MM.1S (cell line): Measurements from ENCODE around the gene RPN2.

Experiments
- DNase-seq: peaks from one replicate; pipeline ENCODE4 v3.0.0-alpha.2; 2015
- H2AFZ ChIP-seq: fragments of 300-600 bp; sonication (generic); 2 replicates; pipeline ENCODE4 v1.6.0; 2016; ENCODE audit warnings: antibody characterized with exemption, low read length
- H3F3A ChIP-seq: fragments of 300-600 bp; sonication (generic); 2 replicates; pipeline ENCODE4 v1.6.1; 2016; ENCODE audit warnings: mild to moderate bottlenecking, antibody characterized with exemption, low read length, moderate library complexity, mixed read lengths; ENCODE audit not compliant: insufficient read depth
- H3K27ac ChIP-seq: fragments of 300-600 bp; sonication (generic); 2 replicates; pipeline ENCODE4 v1.5.1; 2016; ENCODE audit warnings: mild to moderate bottlenecking, low read length
- H3K27me3 ChIP-seq: fragments of 300-600 bp; sonication (generic); replicated peaks from 2 replicates; pipeline ENCODE4 v1.6.0; 2016; ENCODE audit warnings: low read length; ENCODE audit not compliant: insufficient read depth
- H3K36me3 ChIP-seq: fragments of 300-600 bp; sonication (generic); replicated peaks from 2 replicates; pipeline ENCODE4 v1.6.1; 2016; ENCODE audit warnings: mild to moderate bottlenecking, low read length, mixed read lengths; ENCODE audit not compliant: insufficient read depth
- H3K4me1 ChIP-seq: fragments of 300-600 bp; sonication (generic); 2 replicates; pipeline ENCODE4 v1.6.1; 2016; ENCODE audit warnings: low read length, mixed read lengths
- H3K4me2 ChIP-seq: fragments of 300-600 bp; sonication (generic); 2 replicates; pipeline ENCODE4 v1.6.0; 2016; ENCODE audit warnings: low read depth, low read length
- H3K4me3 ChIP-seq: fragments of 300-600 bp; sonication (generic); 2 replicates; pipeline ENCODE4 v1.5.1; 2016; ENCODE audit warnings: low read length, mixed read lengths
- H3K79me2 ChIP-seq: fragments of 300-600 bp; sonication (generic); 2 replicates; pipeline ENCODE4 v1.6.1; 2016; ENCODE audit warnings: mixed run types, low read length, mixed read lengths
- H3K9ac ChIP-seq: fragments of 300-600 bp; sonication (generic); 2 replicates; pipeline ENCODE4 v1.6.1; 2016; ENCODE audit warnings: low read length, mixed read lengths
- H3K9me2 ChIP-seq: fragments of 300-600 bp; sonication (generic); replicated peaks from 2 replicates; pipeline ENCODE4 v1.6.1; 2016; ENCODE audit warnings: mild to moderate bottlenecking, low read length, mixed read lengths; ENCODE audit not compliant: insufficient read depth
- H3K9me3 ChIP-seq: fragments of 300-600 bp; sonication (generic); replicated peaks from 2 replicates; pipeline ENCODE4 v1.6.1; 2016; ENCODE audit warnings: mild to moderate bottlenecking, low read length, mixed read lengths; ENCODE audit not compliant: insufficient read depth
- H4K20me1 ChIP-seq: fragments of 300-600 bp; sonication (generic); 2 replicates; pipeline ENCODE4 v1.6.1; 2016; ENCODE audit warnings: mild to moderate bottlenecking, low read length, moderate library complexity, mixed read lengths; ENCODE audit not compliant: insufficient read depth
- CTCF ChIP-seq: fragments of 300-600 bp; sonication (generic); IDR thresholded peaks from 2 replicates; pipeline ENCODE4 v1.5.1; 2016; ENCODE audit warnings: antibody characterized with exemption, low read length, mixed read lengths
- EZH2 ChIP-seq: fragments of 300-600 bp; sonication (generic); optimal IDR thresholded peaks from 2 replicates; pipeline ENCODE3; 2017; ENCODE audit warnings: low read depth, mild to moderate bottlenecking, antibody characterized with exemption, low read length, mixed read lengths
- EZH2phosphoT487 ChIP-seq: fragments of 300-600 bp; sonication (generic); IDR thresholded peaks from 2 replicates; pipeline ENCODE4 v1.6.1; 2018; ENCODE audit warnings: antibody characterized with exemption, low read length

RPN2 gene

GRCh38 chr20:37201827-37202162 is 22.7 kb downstream of the RPN2 start:
- H3F3A ChIP-seq = no peaks in the 10 kb centered on the region
- H3K9me2 ChIP-seq = no peaks in the 10 kb centered on the region
- H3K79me2 ChIP-seq = peaks cover 92% of the 10 kb centered on the region
- H4K20me1 ChIP-seq = peaks cover 14% of the 10 kb centered on the region
- peaks cover 38% of the 10 kb centered on the region for H3K36me3 ChIP-seq
- no peaks in the 10 kb centered on the region for H3K27me3 ChIP-seq
- no peaks in the 10 kb centered on the region for H3K9me3 ChIP-seq
- TF ChIP-seq EZH2 (no peak), EZH2phosphoT487 (no peak), CTCF (no peak)
- DNase-seq = no peak
- no peak overlapping the region for H3K4me2 ChIP-seq
- no peak overlapping the region for H2AFZ ChIP-seq
- H3K4me3 ChIP-seq = no peak overlapping the region
- no peaks in the 10 kb centered on the region for H3K4me1 ChIP-seq
- H3K27ac ChIP-seq = no peak overlapping the region
- no peak overlapping the region for H3K9ac ChIP-seq

GRCh38 chr20:37202267-37202943 is 23.3 kb downstream of the RPN2 start:
- no peak overlapping the region for H3K4me2 ChIP-seq
- no peak for DNase-seq

GRCh38 chr20:37204056-37204455 is 24.9 kb downstream of the RPN2 start:
- H3K79me2 ChIP-seq = peaks cover 72% of the 10 kb centered on the region
- H3K4me2 ChIP-seq = no peak overlapping the region
- no peak for TF ChIP-seq CTCF
- TF ChIP-seq EZH2 = no peak
- TF ChIP-seq EZH2phosphoT487 = no peak
- H3K27me3 ChIP-seq = no peaks in the 10 kb centered on the region
- peaks cover 33% of the 10 kb centered on the region for H3K36me3 ChIP-seq
- H3K4me3 ChIP-seq = no peak overlapping the region
- no peak overlapping the region for H3K9ac ChIP-seq
- H2AFZ ChIP-seq = no peak overlapping the region
- peaks cover 8% of the 10 kb centered on the region; the same call in 1 of the 2 replicates for H4K20me1 ChIP-seq
- no peaks in the 10 kb centered on the region for H3K9me3 ChIP-seq
- H3F3A ChIP-seq = no peaks in the 10 kb centered on the region
- no peaks in the 10 kb centered on the region for H3K9me2 ChIP-seq
- no peak overlapping the region for H3K27ac ChIP-seq
- H3K4me1 ChIP-seq = no peaks in the 10 kb centered on the region
- DNase-seq = no peak

More at GRCh38 chr20:37202267-37202943, 23.3 kb downstream of the RPN2 start:
- Histone ChIP-seq H3K79me2 (peaks cover 89% of the 10 kb centered on the region), H3F3A (no peaks in the 10 kb centered on the region), H3K27me3 (no peaks in the 10 kb centered on the region), H3K4me3 (no peak overlapping the region), H3K36me3 (peaks cover 38% of the 10 kb centered on the region), H3K9me3 (no peaks in the 10 kb centered on the region), H2AFZ (no peak overlapping the region), H3K4me1 (no peaks in the 10 kb centered on the region), H3K27ac (no peak overlapping the region), H4K20me1 (peaks cover 8% of the 10 kb centered on the region; the same call in 1 of the 2 replicates), H3K9ac (no peak overlapping the region), H3K9me2 (no peaks in the 10 kb centered on the region)
- TF ChIP-seq EZH2phosphoT487 = no peak
- TF ChIP-seq CTCF = peak; percentile 66
